Measurements from ENCODE around the gene NWD2.

- TF ChIP-seq CTCF (IDR thresholded peaks at IDR 0.05) (no peak), POLR2A (IDR thresholded peaks at IDR 0.05) (no peak)
Measured at GRCh38 chr4:37324546-37324945, 80.0 kb downstream of the NWD2 start.

All from testis (tissue), 2 donors.